Calu3 (cell line): ENCODE data around the gene RABIF. TPM values are rescaled to one million over a fixed set of nuclear protein-coding genes. Genes with fewer than 3 reads are reported as not detected.
"Not testable (repeated sequence)": the region's sequence is repeated elsewhere in the genome, so short reads cannot be mapped to it uniquely, and the experiment has no call there.

Source experiments
- BruUV-seq: library from RNA; stranded (reverse); fragments of 400-500 nt; replicated peaks from 2 replicates; lab custom pipeline; 2021; lab: Mats Ljungman, UMichigan
- CTCF ChIA-PET: fragments of 300-600 bp; sonication (Branson Sonifier 250); formaldehyde crosslinking; loops from one replicate; lab custom pipeline; 2022; ENCODE audit warnings: antibody characterized with exemption; lab: Charles Lee
- DNase-seq: peaks from one replicate; pipeline ENCODE4 v3.0.0; 2022
- H3K27ac Mint-ChIP-seq: one replicate; pipeline ENCODE4 v1.8.0; 2022; ENCODE audit warnings: mixed read lengths; ENCODE audit not compliant: unreplicated experiment
- H3K27me3 Mint-ChIP-seq: one replicate; pipeline ENCODE4 v1.8.0; 2022; ENCODE audit warnings: mixed read lengths; ENCODE audit not compliant: unreplicated experiment
- H3K36me3 Mint-ChIP-seq: one replicate; pipeline ENCODE4 v1.8.0; 2022; ENCODE audit warnings: mild to moderate bottlenecking, moderate library complexity, mixed read lengths; ENCODE audit not compliant: insufficient read depth, unreplicated experiment
- H3K4me1 Mint-ChIP-seq: one replicate; pipeline ENCODE4 v1.8.0; 2022; ENCODE audit warnings: mild to moderate bottlenecking, low read depth, mixed read lengths; ENCODE audit not compliant: unreplicated experiment
- H3K4me3 Mint-ChIP-seq: one replicate; pipeline ENCODE4 v1.8.0; 2022; ENCODE audit warnings: mild to moderate bottlenecking, low read depth, moderate library complexity, mixed read lengths; ENCODE audit not compliant: unreplicated experiment
- H3K9me3 Mint-ChIP-seq: one replicate; pipeline ENCODE4 v1.8.0; 2022; ENCODE audit warnings: low read depth, mixed read lengths; ENCODE audit not compliant: unreplicated experiment
- intact Hi-C: fragments of 100-400 bp; cut with micrococcal nuclease; formaldehyde crosslinking; loops from one replicate; pipeline ENCODE4 v1.10.0; 2022; ENCODE audit not compliant: unreplicated experiment
- total RNA-seq: library from RNA; stranded (reverse); gene quantifications from 2 replicates; pipeline ENCODE4 v1.2.3, GENCODE V29; 2022
- TF ChIP-seq, protein P1 (sequence below): fragments of 200-600 bp; IDR thresholded peaks from one replicate; pipeline ENCODE4 v1.8.0; 2022; ENCODE audit warnings: antibody characterized with exemption; ENCODE audit not compliant: unreplicated experiment

The RABIF gene
- total RNA-seq, 1 experiment from 2014 or later: 9.8 TPM

DNA sequence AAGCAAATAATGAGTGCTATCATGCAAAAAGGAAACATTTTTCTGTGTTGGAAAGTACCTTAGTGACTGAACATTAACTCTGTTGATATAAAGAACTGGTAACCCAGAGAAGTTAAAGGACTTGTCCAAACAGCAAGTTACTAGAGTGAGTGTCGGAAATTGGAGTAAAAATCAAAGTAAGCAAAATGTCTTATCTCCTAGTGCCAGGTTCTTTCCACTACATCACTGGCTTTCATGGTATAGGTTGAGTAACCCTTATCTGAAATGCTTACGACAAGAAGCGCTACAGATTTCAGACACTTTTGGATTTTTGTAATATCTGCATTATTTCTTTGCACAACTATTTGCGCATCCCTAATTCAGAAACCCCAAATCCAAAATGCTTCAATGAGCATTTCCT is 16.4 kb upstream of the RABIF start:
- intact Hi-C loops: no loop called here
- H3K4me1 Mint-ChIP-seq: no peaks in the 10 kb centered on the region
- no peaks in the 10 kb centered on the region for H3K27me3 Mint-ChIP-seq
- H3K36me3 Mint-ChIP-seq: peaks cover 15% of the 10 kb centered on the region
- CTCF ChIA-PET: interaction anchor here (0.6 kb wide), 1 partner anchor 128 kb away, joined by 3 read pairs; no protein-coding TSS in a partner anchor
- no peak overlapping the region for H3K27ac Mint-ChIP-seq
- H3K4me3 Mint-ChIP-seq: no peak overlapping the region
- no peaks in the 10 kb centered on the region for H3K9me3 Mint-ChIP-seq
- TF ChIP-seq, protein P1, sequence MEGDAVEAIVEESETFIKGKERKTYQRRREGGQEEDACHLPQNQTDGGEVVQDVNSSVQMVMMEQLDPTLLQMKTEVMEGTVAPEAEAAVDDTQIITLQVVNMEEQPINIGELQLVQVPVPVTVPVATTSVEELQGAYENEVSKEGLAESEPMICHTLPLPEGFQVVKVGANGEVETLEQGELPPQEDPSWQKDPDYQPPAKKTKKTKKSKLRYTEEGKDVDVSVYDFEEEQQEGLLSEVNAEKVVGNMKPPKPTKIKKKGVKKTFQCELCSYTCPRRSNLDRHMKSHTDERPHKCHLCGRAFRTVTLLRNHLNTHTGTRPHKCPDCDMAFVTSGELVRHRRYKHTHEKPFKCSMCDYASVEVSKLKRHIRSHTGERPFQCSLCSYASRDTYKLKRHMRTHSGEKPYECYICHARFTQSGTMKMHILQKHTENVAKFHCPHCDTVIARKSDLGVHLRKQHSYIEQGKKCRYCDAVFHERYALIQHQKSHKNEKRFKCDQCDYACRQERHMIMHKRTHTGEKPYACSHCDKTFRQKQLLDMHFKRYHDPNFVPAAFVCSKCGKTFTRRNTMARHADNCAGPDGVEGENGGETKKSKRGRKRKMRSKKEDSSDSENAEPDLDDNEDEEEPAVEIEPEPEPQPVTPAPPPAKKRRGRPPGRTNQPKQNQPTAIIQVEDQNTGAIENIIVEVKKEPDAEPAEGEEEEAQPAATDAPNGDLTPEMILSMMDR: no peak
- DNase-seq: no peak
- no TSS peak for BruUV-seq

DNA sequence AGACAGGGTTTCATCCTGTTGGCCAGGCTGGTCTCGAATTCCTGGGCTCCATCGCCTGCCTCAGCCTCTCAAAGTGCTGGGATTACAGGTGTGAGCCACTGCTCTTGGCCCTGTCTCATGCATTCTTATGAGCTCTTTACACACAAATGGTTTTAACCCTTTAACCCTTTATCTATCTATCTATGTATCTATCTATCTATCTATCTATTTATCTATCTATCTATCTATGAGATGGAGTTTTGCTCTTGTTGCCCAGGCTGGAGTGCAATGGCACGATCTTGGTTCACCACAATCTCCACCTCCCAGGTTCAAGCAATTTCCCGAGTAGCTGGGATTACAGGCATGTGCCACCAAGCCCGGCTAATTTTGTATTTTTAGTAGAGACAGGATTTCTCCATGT is 14.9 kb upstream of the RABIF start:
- H3K9me3 Mint-ChIP-seq, H3K27me3 Mint-ChIP-seq, CTCF ChIA-PET, H3K27ac Mint-ChIP-seq, BruUV-seq, H3K4me3 Mint-ChIP-seq, H3K4me1 Mint-ChIP-seq, DNase-seq, intact Hi-C loops: not testable (repeated sequence)
- peaks cover 19% of the 10 kb centered on the region for H3K36me3 Mint-ChIP-seq

DNA sequence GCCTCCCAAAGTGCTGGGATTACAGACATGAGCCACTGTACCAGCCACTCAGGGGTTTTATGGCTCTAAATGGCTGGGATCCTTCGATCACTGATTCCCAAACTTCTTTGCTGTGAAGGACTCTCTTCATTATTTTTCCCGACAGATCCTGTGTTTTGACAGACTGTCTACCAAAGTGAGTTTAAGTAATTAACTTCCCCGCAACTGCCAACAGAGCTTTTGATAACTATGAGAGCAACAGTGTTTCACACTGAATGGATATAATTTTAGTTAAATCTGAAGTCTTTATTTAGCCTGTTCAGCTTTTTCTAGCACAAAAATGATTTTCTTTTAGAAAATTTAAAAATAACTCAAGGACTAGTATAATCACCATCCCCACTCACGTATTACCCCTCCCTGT is 12.6 kb upstream of the RABIF start:
- no peak for DNase-seq
- no TSS peak for BruUV-seq
- H3K4me3 Mint-ChIP-seq: no peak overlapping the region
- peaks cover 18% of the 10 kb centered on the region for H3K36me3 Mint-ChIP-seq
- H3K4me1 Mint-ChIP-seq: no peaks in the 10 kb centered on the region
- H3K27ac Mint-ChIP-seq: no peak overlapping the region
- intact Hi-C loops: no loop called here
- CTCF ChIA-PET: no interaction called here
- no peaks in the 10 kb centered on the region for H3K27me3 Mint-ChIP-seq
- H3K9me3 Mint-ChIP-seq: no peaks in the 10 kb centered on the region
- TF ChIP-seq, protein P1: no peak

DNA sequence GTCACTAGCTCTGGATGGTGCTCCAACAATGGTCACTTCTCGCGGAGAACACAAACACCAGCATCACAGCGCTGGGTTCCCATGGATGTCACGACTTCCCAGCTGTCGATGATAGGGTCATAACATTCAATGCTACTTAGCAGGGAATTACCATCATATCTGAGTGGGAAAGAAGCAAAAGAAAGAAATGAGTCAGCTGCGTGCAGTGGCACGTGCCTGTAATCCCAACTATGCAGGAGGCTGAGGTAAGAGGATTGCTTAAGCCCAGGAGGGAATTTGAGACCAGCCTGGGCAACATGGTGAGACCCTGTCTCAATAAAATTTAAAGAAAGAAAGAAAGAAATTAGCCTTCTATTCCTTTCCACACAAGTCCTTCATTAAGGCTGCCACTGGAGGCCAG is 3.6 kb upstream of the RABIF start:
- CTCF ChIA-PET: no interaction called here
- no TSS peak for BruUV-seq
- H3K4me1 Mint-ChIP-seq: peaks cover 15% of the 10 kb centered on the region

DNA sequence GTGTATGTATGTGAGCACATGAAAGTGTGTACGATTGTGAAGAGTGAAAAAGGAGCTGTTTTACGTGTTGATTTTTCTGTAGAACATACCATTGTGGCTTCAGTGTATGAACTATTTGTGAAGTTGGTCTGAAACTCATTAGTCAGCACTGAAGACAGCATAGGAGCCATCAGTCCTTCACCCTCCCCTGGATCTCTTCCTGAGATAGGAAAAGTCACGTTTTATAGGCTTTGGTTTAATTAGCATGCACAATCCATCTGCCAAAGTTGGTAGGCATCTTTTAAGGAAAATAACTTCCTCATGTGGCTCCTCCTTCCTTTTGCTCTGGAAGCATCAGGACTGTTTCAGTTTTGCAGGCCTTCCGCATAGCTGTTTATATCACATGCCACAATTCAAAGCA is 1.4 kb upstream of the RABIF start:
- peaks cover 39% of the 10 kb centered on the region for H3K36me3 Mint-ChIP-seq
- TF ChIP-seq, protein P1: no peak
- no peaks in the 10 kb centered on the region for H3K27me3 Mint-ChIP-seq
- no peak overlapping the region for H3K27ac Mint-ChIP-seq
- no peak for DNase-seq
- CTCF ChIA-PET: interaction anchor here (0.6 to 0.9 kb wide), 2 partner anchors 37 to 117 kb away, joined by 3 to 5 read pairs; partner anchors contain the start of genes KLHL12 and TMEM183A
- H3K4me3 Mint-ChIP-seq: no peak overlapping the region
- H3K4me1 Mint-ChIP-seq: peaks cover 17% of the 10 kb centered on the region
- BruUV-seq: no TSS peak
- intact Hi-C loops: no loop called here
- no peaks in the 10 kb centered on the region for H3K9me3 Mint-ChIP-seq

More for the DNA sequence above, 3.6 kb upstream of the RABIF start:
- intact Hi-C loops: no loop called here
- H3K9me3 Mint-ChIP-seq: no peaks in the 10 kb centered on the region
- no peaks in the 10 kb centered on the region for H3K27me3 Mint-ChIP-seq
- H3K36me3 Mint-ChIP-seq: peaks cover 44% of the 10 kb centered on the region
- H3K27ac Mint-ChIP-seq: no peak overlapping the region
- DNase-seq: no peak
- no peak overlapping the region for H3K4me3 Mint-ChIP-seq
- TF ChIP-seq, protein P1: no peak
